HG02623 (cell line): Measurements from ENCODE around the gene ACOT7.
"Not testable (repeated sequence)": the region's sequence is repeated elsewhere in the genome, so short reads cannot be mapped to it uniquely, and the experiment has no call there.

Source experiments
- ATAC-seq: cut with Tn5 transposase; IDR thresholded peaks from one replicate; pipeline ENCODE4 v1.9.1; 2021; ENCODE audit warnings: moderate library complexity; ENCODE audit not compliant: unreplicated experiment

The ACOT7 gene

GRCh38 chr1:6317098-6317760 is 76.3 kb downstream of the ACOT7 start:
- ATAC-seq: no peak

GRCh38 chr1:6316240-6317097 is 77.1 kb downstream of the ACOT7 start:
- ATAC-seq: no peak

GRCh38 chr1:6314503-6314902 is 79.1 kb downstream of the ACOT7 start:
- no peak for ATAC-seq

GRCh38 chr1:6313393-6314200 is 80.0 kb downstream of the ACOT7 start:
- ATAC-seq: no peak

GRCh38 chr1:6310116-6310848 is 83.3 kb downstream of the ACOT7 start:
- ATAC-seq: no peak

GRCh38 chr1:6309564-6309963 is 84.0 kb downstream of the ACOT7 start:
- no peak for ATAC-seq

- ATAC-seq: no peak
Measured at GRCh38 chr1:6308449-6308848, 85.1 kb downstream of the ACOT7 start.

GRCh38 chr1:6307682-6308081 is 85.9 kb downstream of the ACOT7 start:
- not testable (repeated sequence) for ATAC-seq

- ATAC-seq: no peak
Measured at GRCh38 chr1:6307099-6307498, 86.5 kb downstream of the ACOT7 start.

- ATAC-seq: no peak
Measured at GRCh38 chr1:6303397-6304012, 90.1 kb downstream of the ACOT7 start.

- no peak for ATAC-seq
Measured at GRCh38 chr1:6302568-6302967, 91.0 kb downstream of the ACOT7 start.

GRCh38 chr1:6301526-6301925 is 92.0 kb downstream of the ACOT7 start:
- no peak for ATAC-seq

- ATAC-seq: no peak
Measured at GRCh38 chr1:6300342-6301048, 93.1 kb downstream of the ACOT7 start.

- ATAC-seq: no peak
Measured at GRCh38 chr1:6299557-6300165, 93.9 kb downstream of the ACOT7 start.

- ATAC-seq: no peak
Measured at GRCh38 chr1:6298940-6299465, 94.6 kb downstream of the ACOT7 start.

GRCh38 chr1:6298530-6298929 is 95.0 kb downstream of the ACOT7 start:
- ATAC-seq: no peak

GRCh38 chr1:6295910-6296309 is 97.7 kb downstream of the ACOT7 start:
- ATAC-seq: no peak

- ATAC-seq: no peak
Measured at GRCh38 chr1:6294890-6295556, 98.5 kb downstream of the ACOT7 start.
